Measurements from ENCODE around the gene CYBB.
"Not testable (repeated sequence)": the region's sequence is repeated elsewhere in the genome, so short reads cannot be mapped to it uniquely, and the experiment has no call there.

The CYBB gene

DNA sequence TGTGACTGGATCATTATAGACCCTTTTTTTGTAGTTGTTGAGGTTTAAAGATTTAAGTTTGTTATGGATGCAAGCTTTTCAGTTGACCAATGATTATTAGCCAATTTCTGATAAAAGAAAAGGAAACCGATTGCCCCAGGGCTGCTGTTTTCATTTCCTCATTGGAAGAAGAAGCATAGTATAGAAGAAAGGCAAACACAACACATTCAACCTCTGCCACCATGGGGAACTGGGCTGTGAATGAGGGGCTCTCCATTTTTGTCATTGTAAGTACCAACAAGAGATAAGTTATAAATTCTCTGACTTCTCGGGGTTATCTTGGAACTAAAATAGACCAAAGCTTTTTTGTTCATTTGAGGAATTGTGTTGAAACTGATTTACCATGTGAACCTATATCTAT is at the start of gene CYBB:
Gene CYBB (plus strand): TSS at position 203 of the 400 bp plus-strand sequence. CDS start 19 bp downstream, at position 222.
- DNase-seq: no peak

DNA sequence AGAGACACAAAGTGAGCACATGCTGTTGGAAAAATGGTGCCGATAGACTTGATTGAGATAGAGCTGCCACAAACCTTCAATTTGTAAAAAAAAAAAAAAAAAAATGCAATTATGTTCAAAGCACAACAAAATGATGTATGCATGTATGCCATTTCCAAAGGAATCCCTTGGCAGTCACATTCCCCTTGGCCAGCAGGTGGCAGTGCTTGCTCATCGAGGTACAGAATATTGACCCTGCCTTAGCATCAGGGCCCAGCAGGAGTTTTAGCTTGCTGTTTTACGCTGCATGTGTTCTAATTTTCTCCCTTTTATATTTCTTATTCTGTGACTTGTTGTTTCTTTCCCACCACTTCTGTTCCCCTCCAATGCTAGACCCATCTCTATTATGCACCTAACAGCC is 34.5 kb upstream of the CYBB start:
- DNase-seq: peak; percentile 57

DNA sequence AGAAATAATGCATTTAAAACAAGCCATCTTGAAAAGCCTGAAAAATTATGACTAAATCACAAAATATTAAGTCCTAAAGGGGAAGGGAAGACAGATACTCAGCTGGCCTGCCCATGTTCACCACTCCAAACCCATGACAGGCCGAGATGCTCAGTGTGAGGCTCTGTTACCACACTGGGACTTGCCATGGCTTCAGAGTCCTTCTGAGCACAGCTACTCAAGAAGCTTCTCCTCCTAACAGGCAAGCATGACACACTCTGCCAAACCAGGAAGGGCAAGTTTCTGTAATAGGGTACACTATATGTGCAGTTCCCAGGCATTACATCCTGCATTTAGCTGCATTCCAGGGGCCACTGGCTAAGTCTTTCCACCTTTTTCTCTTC is 34.0 kb upstream of the CYBB start:
- DNase-seq: no peak

GRCh38 chrX:37746218-37746941 is 33.5 kb upstream of the CYBB start:
- no peak for DNase-seq

DNA sequence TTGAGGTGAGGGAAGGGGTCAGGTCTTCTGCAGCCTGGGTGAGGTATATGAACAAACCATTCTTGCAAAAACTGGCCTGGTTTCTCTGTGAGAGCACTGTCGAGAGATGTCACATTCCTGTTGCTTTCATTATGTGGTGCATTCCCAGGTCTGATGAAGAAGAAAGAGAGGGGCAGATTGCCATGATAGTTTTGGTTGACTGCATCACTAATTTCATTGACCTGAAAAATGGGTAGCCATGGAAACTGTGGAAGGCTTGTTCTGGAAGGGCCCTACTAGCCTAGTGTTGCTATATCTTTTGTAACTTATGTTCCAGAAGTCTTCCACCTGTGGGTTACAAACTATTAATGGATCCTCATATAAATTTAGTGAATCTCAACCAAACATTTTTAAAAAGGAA is 32.9 kb upstream of the CYBB start:
- DNase-seq: no peak

DNA sequence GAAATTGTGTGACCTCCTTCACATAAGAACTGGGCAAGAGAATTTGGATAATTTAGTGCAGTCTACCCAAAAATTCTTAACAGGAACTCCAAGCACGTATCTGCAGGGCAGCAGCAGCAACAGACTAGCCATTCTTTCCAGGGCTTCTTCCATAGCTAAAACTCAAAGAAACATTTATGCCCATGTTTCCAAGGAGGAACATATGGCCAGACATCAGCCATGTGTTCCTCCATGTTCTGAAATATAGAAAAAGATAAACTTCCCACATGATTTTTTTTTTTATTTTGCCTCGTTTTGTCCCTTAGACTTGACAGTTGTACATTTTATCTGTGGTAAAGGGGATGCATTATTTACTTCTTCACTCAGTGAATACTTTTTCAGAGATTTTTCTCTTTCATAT is 27.6 kb upstream of the CYBB start:
- DNase-seq: no peak

- DNase-seq: no peak
These were observed 26.9 kb upstream of the CYBB start for GRCh38 chrX:37752936-37753335.

DNA sequence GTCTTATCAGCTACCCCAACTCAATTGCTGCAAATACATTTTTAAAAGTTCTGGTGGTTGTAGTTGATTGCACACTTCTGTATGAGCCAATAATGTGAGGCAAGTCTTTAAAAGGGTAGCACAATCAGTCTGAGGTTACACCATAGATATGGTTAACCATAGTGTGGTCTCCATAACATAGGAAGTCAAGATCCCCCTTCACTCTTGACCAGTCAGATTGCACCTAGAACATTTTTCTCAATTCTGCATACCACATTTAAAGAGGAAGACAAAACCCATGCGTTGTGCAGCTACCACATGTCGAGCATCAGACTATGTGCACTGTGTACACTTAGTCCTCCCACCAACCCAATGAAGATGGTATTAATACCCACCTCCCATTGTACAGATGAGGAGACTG is 26.5 kb upstream of the CYBB start:
- DNase-seq: no peak

DNA sequence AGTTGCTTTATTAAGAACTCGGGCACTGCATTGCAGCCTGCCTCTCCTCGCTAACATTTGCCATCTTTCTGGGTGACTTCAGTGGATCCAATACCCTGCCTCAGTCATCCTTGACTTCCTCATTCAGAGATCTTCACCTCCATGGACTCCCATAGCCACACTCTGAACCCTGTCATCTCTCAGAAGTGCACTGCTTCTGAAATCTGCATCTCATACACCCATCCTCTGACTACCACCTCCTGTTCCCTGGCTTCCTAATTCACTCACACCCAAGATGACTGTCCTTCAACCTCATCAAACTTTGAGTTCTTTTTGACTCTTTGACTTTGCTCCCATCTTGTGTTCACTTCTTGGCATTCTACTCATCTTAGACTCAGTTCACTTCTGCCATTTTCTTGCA is 25.3 kb upstream of the CYBB start:
- DNase-seq: no peak

DNA sequence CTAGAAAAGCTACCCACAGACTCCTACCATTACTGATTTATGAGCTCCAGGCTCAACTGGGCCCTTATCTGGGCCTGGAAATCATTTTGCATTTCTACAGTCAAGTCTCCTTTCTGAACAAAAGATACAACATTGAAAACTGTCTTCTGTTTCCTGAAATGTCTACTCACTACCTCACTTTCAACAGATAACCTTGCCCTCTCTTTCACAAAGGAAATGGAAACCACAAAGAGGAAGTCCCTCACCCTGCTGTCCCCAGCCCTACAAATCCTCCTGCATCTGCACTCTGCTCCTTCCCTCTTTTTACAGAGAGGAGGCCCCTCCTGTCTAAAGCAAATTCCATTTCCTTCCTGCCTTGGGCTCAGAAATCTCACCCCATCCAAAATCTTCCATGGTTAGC is 24.8 kb upstream of the CYBB start:
- DNase-seq: no peak

DNA sequence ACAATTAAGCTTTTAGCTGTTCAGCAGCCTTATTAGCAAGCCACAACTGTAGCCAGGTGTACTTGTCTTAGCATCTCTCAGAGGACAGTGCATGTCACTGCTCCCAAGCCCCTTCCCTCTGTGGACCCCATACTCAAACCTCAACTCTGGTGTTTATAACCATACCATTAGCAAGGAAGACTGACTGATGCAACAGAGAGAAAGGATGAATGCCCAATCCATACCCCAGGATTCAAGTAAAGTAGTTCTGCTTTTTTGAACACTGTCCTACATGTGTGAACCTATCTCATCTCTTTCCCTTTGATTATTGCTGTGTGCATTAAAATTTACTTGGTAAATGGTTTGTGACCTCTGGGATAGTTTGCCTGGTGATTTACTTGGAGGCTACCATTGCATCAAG is 22.8 kb upstream of the CYBB start:
- no peak for DNase-seq

GRCh38 chrX:37759351-37759750 is 20.5 kb upstream of the CYBB start:
- no peak for DNase-seq

DNA sequence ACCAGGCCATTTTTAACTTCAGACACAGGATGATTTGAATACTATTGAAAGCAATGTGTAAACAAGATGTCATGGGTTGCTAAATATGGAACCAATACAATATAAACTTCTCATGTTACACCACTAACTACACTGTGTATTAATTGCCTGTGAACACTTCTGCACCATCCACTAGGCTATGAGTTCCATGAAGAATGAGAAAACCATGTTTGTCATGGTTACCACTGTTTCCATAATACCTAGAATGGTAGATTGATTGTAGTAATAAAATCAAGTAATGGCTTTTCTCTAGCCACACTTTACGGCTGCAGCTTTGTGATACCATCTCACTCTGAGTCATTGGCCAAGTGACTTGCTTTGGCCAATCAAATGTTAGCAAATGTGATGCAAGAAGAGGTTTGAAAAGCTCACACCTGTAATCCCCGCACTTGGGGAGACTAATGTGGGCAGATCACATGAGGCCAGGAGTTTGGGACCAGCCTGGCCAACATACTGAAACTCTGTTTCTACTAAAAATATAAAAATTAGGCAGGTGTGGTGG is 19.9 kb upstream of the CYBB start:
- DNase-seq: no peak

DNA sequence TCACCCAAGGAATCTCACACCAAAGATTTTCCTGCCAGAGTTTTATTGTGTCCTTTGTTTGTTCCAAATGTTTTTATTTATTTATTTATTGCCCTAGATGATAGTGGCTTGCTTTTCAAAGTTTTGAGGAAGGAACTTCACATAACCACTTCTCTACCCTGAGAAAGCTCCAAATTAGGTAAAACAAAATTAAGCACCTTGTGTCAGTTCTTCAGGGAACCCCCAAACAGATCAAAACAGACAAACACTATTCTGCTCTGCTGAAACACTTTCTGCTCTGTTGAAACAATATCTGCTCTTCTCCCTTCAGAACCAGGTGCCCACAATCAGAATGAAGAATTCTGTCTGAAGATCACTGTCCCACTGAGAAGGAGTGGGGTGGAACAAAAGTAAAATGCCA is 16.5 kb upstream of the CYBB start:
- no peak for DNase-seq

DNA sequence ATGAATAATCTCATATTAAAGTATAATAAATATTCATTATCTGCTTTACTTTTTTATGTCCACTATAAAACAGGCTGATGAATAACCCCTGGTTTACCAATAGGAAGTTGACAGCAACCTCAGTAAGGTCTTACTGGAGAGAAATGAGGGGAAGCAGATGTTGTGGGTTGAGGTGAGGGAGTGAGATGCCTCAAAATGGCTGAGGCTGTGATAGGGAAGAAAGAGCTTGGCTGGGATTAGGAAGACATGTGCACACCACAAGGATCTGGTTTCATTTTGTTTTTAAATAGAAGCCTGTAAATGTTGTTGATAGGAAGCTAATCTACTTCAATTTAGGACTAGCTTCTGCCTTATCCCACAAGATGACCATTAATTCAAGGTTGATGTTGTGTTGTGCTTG is 14.4 kb upstream of the CYBB start:
- DNase-seq: no peak

- DNase-seq: no peak
These were observed 12.4 kb upstream of the CYBB start for GRCh38 chrX:37767430-37767829.

GRCh38 chrX:37768866-37769265 is 11.0 kb upstream of the CYBB start:
- DNase-seq: not testable (repeated sequence)

DNA sequence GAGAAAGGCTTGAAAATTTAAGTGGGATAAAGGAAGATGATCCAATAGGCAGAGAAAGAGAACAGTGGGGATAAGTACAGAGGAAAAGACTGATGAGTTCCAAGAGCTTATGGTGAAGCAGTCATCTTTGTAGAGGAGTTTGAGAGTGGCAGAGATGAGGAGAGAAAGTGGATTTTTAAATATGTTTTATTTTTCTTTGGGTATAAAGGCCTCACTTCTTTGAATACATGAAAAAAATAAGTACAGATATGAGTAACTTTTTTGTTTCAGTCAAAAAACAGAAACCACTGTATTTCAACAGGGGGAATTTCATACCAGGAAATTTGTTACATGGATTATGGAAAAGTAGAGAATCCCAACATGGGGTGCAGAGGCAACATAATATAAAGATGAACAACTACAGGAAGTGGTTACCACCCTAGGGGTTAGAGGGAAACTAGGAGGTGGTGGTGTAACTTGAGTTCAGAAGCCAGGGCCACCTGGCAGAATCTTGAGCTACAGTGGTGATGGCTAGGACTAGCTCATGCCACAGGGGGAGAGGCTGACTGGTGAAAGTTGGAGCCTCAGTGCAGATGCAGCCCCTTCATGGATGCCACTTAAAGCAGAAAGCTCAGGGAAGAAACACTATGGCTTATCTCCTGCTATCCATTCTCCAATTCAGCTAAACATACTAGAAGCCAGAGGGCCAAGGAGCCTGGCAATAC is 3.4 kb upstream of the CYBB start:
- no peak for DNase-seq

- no peak for DNase-seq
These were observed 2.9 kb upstream of the CYBB start for GRCh38 chrX:37776987-37777325.

GRCh38 chrX:37781081-37781480 is 1.2 kb downstream of the CYBB start:
- DNase-seq: no peak

- no peak for DNase-seq
These were observed 2.0 kb downstream of the CYBB start for GRCh38 chrX:37781814-37782213.

DNA sequence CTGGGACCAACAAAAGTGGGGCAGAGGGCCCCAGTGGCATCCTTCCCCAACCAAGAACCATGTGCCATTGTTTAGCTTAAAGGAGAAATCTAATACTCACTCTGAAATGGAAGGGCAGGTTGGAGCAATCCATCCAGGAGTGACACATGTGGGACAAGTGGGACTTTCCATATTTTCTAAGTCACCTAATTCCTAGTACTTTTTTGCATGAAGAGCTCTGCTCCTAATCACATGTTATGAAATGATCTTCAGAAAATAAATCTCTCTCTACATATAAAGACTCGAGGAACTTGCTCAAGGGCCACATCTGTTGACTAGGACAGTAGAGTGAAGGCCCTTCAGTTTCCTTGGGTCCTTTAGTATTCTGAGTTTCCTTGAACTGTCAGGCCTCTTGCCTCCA is 2.5 kb downstream of the CYBB start:
- no peak for DNase-seq

- DNase-seq: no peak
These were observed 3.4 kb downstream of the CYBB start for GRCh38 chrX:37783305-37783704.

DNA sequence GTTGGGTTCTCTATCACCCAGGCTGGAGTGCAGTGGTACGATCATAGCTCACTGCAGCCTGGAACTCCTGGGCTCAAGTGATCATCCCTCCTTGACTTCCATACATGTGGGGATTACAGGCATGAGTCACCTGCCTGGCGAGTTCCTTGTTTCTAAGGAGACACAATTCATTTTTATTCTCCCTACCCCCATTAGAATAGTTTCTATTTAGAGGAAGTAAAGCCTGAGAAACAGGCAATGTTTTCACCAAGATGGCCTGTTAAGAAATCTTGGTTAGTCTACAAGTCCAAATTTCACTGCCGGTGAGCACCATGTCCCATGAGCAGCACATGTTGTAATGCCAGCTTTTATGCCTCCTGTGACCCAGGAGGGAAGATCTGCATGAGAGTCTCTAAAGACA is 5.7 kb downstream of the CYBB start:
- DNase-seq: no peak

Data from NCI-H1694 (cell line).